HTR-8/SVneo (cell line): ENCODE data around the gene STX8.
"Not testable (repeated sequence)": the region's sequence is repeated elsewhere in the genome, so short reads cannot be mapped to it uniquely, and the experiment has no call there.

Experiments used
- DNase-seq: peaks from one replicate; pipeline ENCODE4 v3.0.0; 2011; ENCODE audit warnings: low spot score, mixed read lengths; ENCODE audit not compliant: insufficient read length
- FAIRE-seq: peaks from 2 replicates; lab custom pipeline; 2011; peaks lifted over from hg19 to GRCh38; lab: Jason Lieb, UNC

Gene STX8

DNA sequence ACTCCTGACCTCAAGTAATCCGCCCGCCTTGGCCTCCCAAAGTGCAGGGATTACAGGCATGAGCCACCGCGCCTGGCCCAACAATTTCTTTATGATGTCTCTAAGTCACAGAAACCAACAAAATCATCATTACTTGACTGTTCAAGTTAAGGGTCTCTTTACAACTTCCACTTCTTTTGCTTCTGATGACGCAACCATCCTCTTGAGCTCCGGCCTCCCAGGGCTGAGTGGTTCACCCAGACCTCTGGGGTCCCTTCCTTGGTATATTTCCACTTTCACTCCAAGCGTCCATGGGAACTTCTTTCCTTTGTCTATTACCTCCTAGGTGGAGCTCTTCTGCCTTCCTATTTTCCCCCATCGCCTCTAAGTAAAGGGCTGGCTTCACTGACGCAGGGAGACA is 300.6 kb downstream of the STX8 start:
- no peak for FAIRE-seq
- no peak for DNase-seq

DNA sequence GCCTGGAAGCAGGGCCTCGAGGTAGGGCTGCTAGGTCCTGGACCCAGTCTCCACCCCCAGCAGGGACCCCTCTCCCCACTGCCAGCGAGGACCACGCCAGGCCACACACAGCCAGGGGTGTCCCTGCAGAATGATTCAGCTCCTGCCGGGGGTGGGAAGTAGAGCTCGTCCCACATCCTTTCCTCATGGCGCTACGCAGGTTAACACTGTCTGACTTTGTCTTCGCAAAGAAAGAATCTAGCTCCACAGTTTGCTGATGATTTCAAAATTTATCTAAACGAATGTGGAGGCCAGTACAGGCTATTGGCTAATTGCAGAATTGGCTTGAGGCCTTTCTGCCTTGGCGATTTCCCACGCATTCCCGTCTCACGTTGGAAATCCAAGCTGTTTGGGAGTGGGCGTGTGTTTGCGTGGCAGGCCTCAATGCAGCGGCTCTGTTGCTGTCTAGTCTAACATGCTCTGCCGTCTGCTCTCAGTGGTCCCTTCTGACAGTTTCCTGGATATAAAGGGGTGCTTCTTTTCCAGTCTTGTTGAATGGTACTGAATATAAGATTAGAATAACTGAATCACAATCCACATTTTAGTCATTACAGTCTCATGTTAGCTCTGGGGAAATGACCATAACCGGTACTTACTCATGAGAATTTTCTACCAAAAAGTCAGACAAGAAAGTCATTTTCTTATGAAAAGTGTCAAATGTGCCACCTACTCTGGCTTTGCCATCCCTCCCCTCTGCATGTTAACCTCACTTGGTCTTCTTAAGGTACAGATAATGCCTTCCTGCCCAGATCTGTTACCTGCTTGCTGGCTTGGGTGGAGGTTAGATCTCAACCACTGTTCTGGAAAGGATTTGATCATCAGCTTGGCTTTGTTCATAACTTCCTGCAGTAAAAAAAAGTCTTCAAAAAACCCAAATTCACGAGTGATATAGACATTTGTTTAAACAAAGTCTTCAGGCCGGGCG is 301.9 kb downstream of the STX8 start:
- DNase-seq: no peak
- no peak for FAIRE-seq

DNA sequence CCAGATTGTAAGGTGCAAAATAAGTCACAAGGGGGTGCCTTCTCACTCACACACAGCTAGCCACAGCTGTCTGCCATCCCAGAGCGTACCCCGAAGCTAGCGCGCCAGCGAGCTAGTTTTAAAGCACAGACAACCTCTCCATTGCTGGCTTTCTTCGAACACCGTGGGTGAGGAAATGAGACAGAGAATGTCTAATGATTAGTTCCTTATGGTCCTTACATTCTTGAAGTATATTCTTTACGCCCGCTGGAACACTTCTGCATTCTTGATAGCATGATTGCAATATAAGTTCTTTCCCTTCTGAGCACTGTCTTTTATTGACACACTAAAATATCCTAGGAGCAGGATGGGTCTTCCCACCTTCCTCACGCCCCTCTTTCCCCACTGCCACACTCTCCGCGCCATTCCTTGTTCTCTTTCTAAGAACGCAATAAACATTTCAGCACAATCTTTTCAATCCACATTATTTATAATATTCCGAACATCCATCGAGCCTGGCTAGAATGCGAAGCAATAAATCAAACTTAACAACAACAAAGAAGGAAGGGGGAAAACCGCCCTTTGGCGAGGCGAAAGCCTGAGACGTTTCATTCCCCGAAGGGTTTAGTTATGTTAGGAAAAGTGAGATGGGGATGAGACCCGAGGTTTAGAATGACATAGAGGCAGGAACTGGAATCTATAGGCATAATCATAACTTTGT is 303.0 kb downstream of the STX8 start:
- FAIRE-seq: no peak
- DNase-seq: no peak

DNA sequence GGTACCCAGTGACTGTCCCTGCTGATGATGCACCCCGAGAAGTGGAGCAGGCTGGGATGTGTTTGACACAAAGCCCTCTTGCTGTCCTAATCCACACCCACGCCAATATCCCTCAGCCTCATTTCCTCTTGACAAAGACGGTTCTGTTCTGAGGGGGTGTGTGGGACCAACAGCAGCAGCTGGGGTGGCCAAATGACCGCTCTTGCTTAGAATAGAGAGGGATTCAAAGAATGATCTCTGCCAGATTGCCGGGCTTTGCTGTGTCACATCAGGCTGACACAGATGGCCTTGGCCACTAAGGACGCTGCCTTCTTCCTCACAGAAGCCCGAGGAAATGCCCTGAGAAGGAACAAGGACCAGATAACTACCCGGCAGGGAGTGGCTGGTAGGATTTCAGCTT is 303.6 kb downstream of the STX8 start:
- DNase-seq (no peak), FAIRE-seq (no peak)

DNA sequence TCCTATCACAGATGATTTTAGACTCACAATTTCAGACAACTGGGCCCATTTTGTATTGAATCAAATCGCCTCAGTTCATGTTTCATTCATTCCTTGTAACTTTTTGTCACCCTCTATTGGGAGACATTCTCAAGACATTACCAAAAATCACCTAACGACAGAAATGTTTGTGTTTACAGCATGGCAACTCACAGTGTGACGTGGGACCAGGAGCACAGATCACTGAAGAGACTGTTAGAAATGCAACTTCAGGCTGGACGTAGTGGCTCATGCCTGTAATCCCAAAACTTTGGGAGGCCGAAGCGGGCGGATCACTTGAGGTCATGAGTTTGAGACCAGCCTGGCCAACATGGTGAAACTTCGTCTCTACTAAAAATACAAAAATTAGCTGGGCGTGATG is 304.7 kb downstream of the STX8 start:
- FAIRE-seq (no peak), DNase-seq (no peak)

DNA sequence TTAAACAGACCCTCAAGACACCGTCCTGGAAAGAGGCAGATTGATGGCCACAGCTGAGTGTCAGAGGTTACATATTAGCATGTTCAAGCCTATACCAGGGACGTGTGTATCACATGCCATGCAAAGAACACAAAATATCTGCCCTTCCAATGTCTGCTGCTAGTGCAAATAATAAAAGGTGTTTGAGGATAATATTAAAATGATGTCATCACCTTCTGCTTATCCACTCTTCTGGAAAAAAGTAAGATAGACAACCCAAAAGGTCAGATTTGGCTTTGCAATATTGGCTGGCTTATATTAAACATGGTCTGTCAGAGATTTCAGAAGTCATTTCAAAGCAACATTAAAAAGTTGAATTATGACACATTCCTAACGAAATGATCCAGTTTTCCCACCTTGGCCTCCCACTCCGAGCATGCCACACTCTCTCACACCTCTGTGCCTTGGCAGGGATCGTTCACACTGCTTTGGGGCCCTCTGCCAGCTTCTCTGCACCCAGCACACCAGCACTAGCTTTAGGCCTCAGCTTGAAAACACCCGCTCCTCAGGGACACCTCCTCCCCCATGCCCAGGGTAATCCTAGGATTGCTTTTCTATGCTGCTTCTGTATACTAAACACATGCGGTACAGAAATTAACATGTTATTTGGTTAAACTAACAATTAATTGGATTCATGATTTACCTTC is 306.1 kb downstream of the STX8 start:
- DNase-seq: no peak
- no peak for FAIRE-seq

DNA sequence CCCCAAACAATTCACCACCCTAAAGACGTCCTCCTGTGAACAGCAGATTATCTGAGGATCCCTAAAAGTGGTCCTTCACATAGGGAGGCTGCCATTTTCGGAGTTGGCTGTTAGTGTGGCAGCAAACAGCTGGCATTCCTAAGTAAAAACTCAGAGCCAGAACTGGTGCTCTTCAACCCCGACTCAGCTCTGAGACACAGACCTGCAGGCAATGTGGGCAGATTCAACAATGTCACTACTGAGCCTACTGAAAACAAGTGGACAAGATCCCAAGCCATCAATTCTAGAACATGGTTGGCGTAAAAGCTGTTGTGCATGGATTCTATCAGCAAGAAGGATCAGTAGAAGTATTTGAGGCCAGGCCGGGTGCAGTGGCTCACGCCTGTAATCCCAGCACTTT is 307.1 kb downstream of the STX8 start:
- DNase-seq (no peak), FAIRE-seq (no peak)

DNA sequence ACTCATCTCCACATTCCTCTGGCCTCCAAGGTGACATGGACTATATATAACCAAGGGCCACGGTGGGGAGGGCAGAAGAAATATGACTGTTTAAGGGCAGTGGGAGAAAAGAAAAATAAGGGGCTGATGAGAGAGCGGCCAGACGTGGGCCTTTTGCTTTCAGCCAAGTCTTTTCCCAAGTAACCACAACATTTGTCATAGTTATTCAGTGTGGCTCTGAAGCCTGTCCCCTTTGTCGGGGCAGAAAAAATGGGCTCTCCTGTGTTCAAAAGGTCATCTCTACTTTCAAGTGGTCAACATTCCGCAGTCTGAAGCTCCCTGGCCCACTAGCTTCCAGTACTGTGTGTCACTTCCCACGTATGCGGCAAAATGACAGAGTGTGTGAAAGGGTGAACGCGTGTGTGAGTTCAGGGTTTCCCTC is 308.9 kb downstream of the STX8 start:
- DNase-seq: no peak
- FAIRE-seq: no peak

DNA sequence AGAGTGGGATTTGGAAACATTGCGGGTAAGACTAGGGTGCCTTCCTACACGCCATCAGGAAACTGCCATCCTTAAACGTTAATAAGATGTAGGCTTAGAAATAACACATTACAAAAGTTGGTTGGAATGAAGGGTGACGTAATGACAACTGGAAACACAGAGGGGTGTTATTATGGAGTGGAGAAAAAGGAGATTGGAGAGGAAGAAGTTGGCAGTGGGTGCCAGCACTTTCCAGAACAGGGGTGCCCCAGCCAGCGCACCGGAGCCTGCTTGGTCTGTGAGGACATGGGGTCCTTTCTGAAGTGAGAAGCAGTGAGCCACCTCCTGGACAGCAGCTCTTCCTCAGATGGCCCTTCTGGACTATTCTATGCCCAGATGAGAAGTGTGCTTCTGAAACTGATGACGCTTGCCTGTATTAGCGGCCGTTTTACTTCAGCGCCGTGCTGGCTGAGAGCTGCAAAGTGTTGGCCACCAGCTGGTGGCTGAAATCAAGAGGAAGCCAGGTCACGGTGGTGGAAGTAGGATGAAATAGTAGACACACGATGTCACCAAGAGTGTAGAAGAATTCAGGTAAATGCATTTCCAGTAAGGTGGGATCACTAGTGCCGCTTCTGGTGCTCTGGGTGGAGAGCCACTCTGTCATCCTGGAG is 309.5 kb downstream of the STX8 start:
- FAIRE-seq (no peak), DNase-seq (no peak)

DNA sequence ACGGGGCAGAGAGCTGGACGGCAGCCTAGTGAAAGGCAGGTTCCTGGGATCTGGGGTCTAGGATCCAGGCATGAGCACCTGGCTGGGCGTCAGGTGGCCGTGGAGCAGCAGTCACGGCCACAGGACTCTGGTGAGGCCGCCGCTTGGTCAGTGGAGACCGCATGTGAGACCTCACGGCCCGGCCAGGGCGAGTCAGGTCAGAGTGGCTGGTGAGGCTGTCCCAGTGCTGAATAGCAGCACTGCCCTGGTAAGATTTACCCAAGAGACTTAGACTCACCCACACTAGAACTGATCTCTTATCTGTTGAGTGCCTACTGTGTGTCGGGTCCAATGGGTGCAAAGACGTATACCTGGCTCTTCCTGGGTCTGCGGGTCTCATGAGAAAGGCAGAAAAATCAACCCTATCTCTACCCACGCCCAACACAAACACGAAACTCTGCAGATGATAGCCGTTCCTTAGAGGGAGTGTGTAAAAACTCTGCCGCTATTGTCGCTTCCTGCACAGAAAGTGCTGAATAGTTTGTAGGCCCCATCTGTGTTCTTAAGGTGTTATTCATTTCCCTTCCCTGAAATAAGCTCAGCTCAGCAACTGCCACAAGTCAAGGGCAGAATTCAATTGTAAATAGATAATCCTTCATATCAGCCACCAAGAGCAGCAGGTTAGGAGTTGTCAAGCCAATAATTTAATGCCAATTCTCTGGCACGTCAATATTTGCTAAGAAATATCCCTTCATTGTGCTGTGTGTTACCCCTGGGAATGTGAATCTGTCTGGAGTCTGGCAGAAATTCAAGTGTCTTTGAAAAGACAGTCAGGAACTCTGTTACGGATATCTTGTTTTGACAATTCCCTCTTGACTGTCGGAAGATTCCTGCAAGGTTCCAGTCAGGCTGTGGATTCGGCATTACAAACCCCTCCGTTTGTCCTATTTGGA is 314.3 kb downstream of the STX8 start:
- no peak for FAIRE-seq
- no peak for DNase-seq

DNA sequence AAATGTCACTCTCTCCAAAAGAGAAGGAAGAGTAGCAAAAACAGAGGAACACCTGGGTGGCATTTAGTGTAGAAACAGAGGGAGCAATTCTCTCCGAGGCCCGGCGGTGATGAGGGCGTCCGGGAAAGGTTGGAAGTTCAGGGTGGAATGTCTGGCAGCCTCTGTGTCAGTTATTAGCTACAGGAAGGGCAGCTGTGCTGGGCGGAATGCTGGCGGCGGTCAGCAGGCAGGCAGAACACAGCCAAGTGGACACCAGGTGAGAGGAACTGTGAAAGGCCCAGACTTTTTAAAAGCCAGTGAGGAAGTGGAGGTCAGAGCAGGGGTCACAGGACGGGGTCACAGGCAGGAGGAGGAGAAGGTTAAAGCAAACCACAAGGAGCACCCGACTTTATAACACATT is 316.2 kb downstream of the STX8 start:
- FAIRE-seq (no peak), DNase-seq (no peak)

DNA sequence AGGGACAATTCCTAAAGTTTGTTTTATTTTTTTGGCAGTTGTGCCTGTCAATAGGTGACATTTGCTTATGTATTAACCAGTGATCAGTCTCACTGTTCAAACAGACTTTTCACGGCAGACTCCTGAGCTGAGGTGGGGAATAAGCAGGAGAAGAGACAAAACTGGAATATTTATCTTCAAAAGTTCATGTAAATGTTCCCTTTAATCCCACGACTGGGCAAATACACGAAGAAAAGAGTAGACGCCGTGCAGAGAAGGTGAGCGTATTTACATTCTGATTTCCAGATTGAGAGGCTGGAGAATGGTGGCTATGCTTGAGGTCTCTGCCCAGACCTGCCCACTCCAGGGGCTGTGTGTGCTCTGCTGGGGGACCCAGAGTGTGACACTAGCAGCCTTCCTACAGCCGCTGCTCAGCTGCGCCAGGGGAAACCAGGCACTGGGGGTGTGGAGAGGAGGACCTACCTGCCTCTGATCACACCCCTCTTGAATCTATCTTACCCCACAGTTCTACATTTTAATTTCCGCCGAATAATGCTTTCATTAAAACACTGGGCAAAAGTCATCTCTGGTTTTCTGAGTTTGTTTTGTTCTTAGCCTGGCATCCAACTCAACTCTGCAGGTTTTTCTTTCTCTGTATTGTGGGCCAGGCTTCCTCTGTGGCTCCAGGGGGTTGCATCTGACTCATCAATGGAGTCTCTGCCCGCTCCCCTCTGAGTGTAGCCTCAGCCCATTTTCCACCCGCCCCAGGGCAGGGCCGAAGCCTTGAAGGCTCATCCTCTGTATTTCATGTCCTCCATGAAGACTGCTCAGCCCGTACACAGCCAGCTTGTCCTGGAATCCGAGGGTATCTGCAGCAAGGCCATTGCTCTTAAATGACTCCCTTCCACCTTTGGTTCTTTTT is 317.3 kb downstream of the STX8 start:
- no peak for FAIRE-seq

DNA sequence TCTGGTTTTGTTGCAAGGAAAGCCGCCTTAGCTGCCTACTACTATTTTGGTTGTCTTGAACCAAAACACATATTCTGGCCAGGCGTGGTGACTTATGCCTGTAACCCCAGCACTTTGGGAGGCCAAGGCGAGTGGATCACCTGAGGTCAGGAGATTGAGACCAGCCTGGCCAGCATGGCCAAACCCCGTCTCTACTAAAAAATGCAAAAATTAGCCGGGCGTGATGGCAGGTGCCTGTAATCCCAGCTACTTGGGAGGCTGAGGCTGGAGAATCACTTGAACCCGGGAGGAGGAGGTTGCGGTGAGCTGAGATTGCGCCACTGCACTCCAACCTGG is 318.0 kb downstream of the STX8 start:
- FAIRE-seq, DNase-seq: not testable (repeated sequence)

More for the DNA sequence above, 317.3 kb downstream of the STX8 start:
- DNase-seq: no peak

DNA sequence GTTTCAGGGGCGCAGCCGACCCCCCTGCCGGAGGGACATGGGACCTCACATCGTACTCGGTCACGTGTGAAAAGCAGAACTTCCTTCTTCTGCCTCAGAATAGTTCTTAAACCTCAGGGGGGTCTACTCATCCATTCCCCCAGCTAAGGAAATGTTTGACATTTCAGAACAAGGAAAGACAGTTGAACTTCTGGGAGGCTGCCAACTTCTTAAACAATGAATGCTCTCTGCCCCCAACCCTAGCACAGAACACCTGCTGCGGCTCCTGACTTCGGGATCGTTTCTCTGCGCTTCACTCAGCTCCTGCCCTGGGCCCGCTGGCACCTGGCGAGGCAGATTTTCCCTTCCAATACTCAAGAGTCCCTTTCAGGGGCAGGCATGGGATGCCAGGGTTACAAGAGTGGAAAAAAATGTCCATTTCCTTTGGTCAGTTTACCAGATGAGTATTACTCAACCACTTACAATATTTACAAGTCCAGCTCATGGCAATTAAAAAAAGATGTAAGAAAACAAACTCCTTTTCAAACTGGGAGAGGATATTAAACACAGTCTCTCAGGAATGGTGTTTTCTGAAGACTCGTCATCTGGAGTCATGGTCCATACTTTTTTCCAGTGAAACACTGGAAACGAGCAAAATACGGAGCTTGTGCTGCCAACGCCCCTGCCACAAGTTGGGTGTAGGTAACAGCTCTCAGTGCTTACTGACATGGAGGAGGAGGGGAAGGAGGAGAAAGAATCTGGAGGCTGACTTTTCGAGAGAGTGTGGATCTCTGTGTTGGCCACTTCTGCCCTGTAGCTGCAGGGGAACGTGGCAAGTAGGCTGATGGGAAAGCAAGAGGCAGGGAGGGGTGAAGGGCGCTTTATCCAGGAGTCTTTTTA is 318.6 kb downstream of the STX8 start:
- DNase-seq (no peak), FAIRE-seq (no peak)

DNA sequence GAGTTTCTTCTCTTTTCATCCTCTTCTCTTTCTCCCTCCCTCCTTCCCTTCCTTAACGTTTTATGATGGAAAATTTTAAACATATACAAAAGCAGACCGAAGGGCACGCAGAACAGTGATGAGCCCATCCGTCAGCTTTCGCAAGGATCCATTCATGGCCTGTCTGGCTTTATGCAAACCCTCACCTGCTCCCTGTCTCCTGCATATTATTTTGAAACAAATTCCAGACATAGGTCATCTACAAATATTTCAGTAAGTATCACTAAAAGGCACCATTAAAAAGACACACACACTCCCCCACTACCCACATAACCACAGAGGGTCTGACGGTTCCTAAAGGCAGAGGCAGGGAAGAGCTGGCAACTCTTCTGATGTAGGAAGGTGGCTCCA is 319.3 kb downstream of the STX8 start:
- DNase-seq: no peak
- no peak for FAIRE-seq

DNA sequence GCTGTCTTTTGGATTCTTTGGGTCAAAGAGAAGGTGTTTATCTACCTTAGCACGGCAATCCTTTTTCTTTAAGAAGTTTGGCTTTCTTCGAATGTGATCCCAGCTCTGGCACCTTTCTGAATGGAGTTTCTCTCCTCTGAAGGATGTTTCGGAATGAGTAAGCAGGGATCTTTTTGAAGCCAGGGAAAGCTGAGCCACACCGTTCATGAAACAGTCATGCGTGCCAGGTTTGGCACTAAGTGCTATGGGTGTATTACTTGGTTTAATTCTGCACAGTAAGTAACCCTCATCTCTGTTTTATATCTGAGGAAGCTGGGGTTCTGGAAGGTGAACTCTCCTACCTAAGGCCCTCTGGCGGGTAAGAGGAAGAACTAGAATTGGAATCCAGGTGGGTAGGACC is 319.8 kb downstream of the STX8 start:
- FAIRE-seq (no peak), DNase-seq (no peak)

DNA sequence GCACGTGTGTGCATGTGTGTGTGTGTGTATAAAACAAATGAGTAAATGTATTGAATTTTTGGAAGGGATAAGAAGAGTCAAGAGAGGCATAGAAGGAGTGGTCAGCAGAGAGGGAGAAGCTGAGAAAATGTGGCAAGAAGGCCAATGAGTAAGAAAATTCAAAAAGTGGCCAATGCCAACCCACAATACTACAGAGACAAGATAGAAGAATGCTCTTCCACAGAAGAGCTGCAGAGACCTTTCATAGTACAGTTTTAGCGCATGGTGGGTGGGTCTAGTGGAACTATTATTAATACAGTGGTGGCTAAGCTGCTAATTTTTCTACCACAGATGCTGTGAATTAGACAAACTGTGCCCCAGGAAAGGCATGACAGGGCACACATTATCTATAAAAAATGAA is 320.8 kb downstream of the STX8 start:
- DNase-seq (no peak), FAIRE-seq (no peak)

DNA sequence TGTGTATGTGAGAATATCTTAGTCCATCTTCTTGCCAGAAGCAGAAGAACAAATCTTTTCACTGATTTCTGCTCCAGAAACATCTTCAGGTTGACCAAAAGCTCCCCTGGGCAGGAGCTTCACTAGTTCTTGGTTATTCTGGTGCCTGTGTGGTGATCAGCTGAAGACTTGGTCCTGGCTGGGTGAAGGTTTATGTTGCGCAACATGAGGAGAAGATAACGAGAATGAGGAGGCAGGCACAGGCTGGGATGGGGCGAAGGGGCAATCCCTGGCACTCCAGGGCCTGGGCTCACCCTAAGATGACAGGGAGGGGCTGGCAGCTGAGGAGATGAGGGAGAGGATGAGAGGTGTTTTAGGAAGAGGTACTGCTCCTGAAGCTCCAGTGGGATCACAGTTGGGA is 322.3 kb downstream of the STX8 start:
- FAIRE-seq: no peak
- no peak for DNase-seq
